ENCODE data around the gene LRRC74A.
A peak's percentile ranks its signal among the peaks of the same experiment; 100 is the strongest.

The LRRC74A gene

GRCh38 chr14:76784881-76785280 lies 41.3 kb upstream of the LRRC74A start:
- H3K4me2 ChIP-seq (ENCODE audit: low read length): no peak overlapping the region
- no peaks in the 10 kb centered on the region for H3K27me3 ChIP-seq (ENCODE audit: control insufficient read depth, insufficient read depth, low read length)
- no peaks in the 10 kb centered on the region for H3K9me3 ChIP-seq (ENCODE audit: control insufficient read depth, low read length)
- no peak overlapping the region for H3K27ac ChIP-seq
- no peak overlapping the region for H2AFZ ChIP-seq
- peak; percentile 97 for TF ChIP-seq CTCF (IDR thresholded peaks at IDR 0.05)
- H3K36me3 ChIP-seq (ENCODE audit: control insufficient read depth, insufficient read depth, low read length): no peaks in the 10 kb centered on the region
- no peak overlapping the region for H3K9ac ChIP-seq
- H3K4me3 ChIP-seq (ENCODE audit: low read depth, low read length): no peak overlapping the region
- H3K4me1 ChIP-seq: peaks cover 8% of the 10 kb centered on the region
- H3K79me2 ChIP-seq: no peaks in the 10 kb centered on the region

GRCh38 chr14:76786601-76787000 lies 39.6 kb upstream of the LRRC74A start:
- Histone ChIP-seq H3K79me2 (no peaks in the 10 kb centered on the region), H3K4me1 (peaks cover 8% of the 10 kb centered on the region), H3K27ac (no peak overlapping the region), H3K9me3 (ENCODE audit: control insufficient read depth, low read length) (no peaks in the 10 kb centered on the region), H3K9ac (no peak overlapping the region), H3K4me2 (ENCODE audit: low read length) (no peak overlapping the region), H3K36me3 (ENCODE audit: control insufficient read depth, insufficient read depth, low read length) (no peaks in the 10 kb centered on the region), H2AFZ (no peak overlapping the region), H3K27me3 (ENCODE audit: control insufficient read depth, insufficient read depth, low read length) (no peaks in the 10 kb centered on the region), H3K4me3 (ENCODE audit: low read depth, low read length) (no peak overlapping the region)
- TF ChIP-seq CTCF (IDR thresholded peaks at IDR 0.05): no peak

- no peak overlapping the region for H3K4me2 ChIP-seq (ENCODE audit: low read length)
- no peak overlapping the region for H2AFZ ChIP-seq
- no peaks in the 10 kb centered on the region for H3K36me3 ChIP-seq (ENCODE audit: control insufficient read depth, insufficient read depth, low read length)
- no peaks in the 10 kb centered on the region for H3K27me3 ChIP-seq (ENCODE audit: control insufficient read depth, insufficient read depth, low read length)
- no peaks in the 10 kb centered on the region for H3K4me1 ChIP-seq
- no peak overlapping the region for H3K9ac ChIP-seq
- H3K4me3 ChIP-seq (ENCODE audit: low read depth, low read length): no peak overlapping the region
- no peak for TF ChIP-seq CTCF (IDR thresholded peaks at IDR 0.05)
- H3K27ac ChIP-seq: no peak overlapping the region
- H3K79me2 ChIP-seq: no peaks in the 10 kb centered on the region
- no peaks in the 10 kb centered on the region for H3K9me3 ChIP-seq (ENCODE audit: control insufficient read depth, low read length)
These were observed 33.8 kb upstream of the LRRC74A start for GRCh38 chr14:76792422-76792821.

GRCh38 chr14:76793324-76793723 lies 32.9 kb upstream of the LRRC74A start:
- Histone ChIP-seq H3K9me3 (ENCODE audit: control insufficient read depth, low read length) (no peaks in the 10 kb centered on the region), H3K9ac (no peak overlapping the region), H3K27ac (no peak overlapping the region), H3K27me3 (ENCODE audit: control insufficient read depth, insufficient read depth, low read length) (no peaks in the 10 kb centered on the region), H2AFZ (no peak overlapping the region), H3K4me3 (ENCODE audit: low read depth, low read length) (no peak overlapping the region), H3K4me1 (no peaks in the 10 kb centered on the region), H3K36me3 (ENCODE audit: control insufficient read depth, insufficient read depth, low read length) (no peaks in the 10 kb centered on the region), H3K4me2 (ENCODE audit: low read length) (no peak overlapping the region), H3K79me2 (no peaks in the 10 kb centered on the region)
- TF ChIP-seq CTCF (IDR thresholded peaks at IDR 0.05): no peak

GRCh38 chr14:76793956-76794355 lies 32.3 kb upstream of the LRRC74A start:
- H3K27me3 ChIP-seq (ENCODE audit: control insufficient read depth, insufficient read depth, low read length): no peaks in the 10 kb centered on the region
- H2AFZ ChIP-seq: no peak overlapping the region
- no peak for TF ChIP-seq CTCF (IDR thresholded peaks at IDR 0.05)
- no peak overlapping the region for H3K4me3 ChIP-seq (ENCODE audit: low read depth, low read length)
- no peaks in the 10 kb centered on the region for H3K36me3 ChIP-seq (ENCODE audit: control insufficient read depth, insufficient read depth, low read length)
- H3K79me2 ChIP-seq: no peaks in the 10 kb centered on the region
- H3K9ac ChIP-seq: no peak overlapping the region
- no peak overlapping the region for H3K27ac ChIP-seq
- no peaks in the 10 kb centered on the region for H3K4me1 ChIP-seq
- H3K9me3 ChIP-seq (ENCODE audit: control insufficient read depth, low read length): no peaks in the 10 kb centered on the region
- H3K4me2 ChIP-seq (ENCODE audit: low read length): no peak overlapping the region
